Naive B cell (primary cell): ENCODE measurements around the gene UNC13B. TPM values are rescaled to one million over a fixed set of nuclear protein-coding genes. Genes with fewer than 3 reads are reported as not detected.
A peak's percentile ranks its signal among the peaks of the same experiment; 100 is the strongest.

Experiments
- ATAC-seq, 2 donors: fragments of 150-1000 bp; cut with Tn5 transposase; 2 replicates each; pipeline ENCODE4 v1.10.0; 2021; ENCODE audit warnings: low read depth in 2 of 2, mild to moderate bottlenecking in 2 of 2, moderate library complexity in 2 of 2
- DNase-seq: peaks from one replicate; pipeline ENCODE4 v3.0.0; 2022
- H3K27ac Mint-ChIP-seq, 6 donors: one replicate each; pipeline ENCODE4 v1.8.0; 2020 to 2022; ENCODE audit warnings: mild to moderate bottlenecking in 6 of 6, mixed read lengths in 6 of 6, moderate library complexity in 5 of 6, inconsistent platforms in 2 of 6
- H3K27me3 Mint-ChIP-seq, 3 donors: one replicate each; pipeline ENCODE4 v1.8.0; 2021 to 2022; ENCODE audit warnings: mixed read lengths in 3 of 3, mild to moderate bottlenecking in 1 of 3
- H3K36me3 Mint-ChIP-seq, 2 donors: one replicate each; pipeline ENCODE4 v1.8.0; 2020 to 2022; ENCODE audit warnings: mixed read lengths in 2 of 2, inconsistent platforms in 1 of 2, mild to moderate bottlenecking in 1 of 2
- H3K4me1 Mint-ChIP-seq, 3 donors: one replicate each; pipeline ENCODE4 v1.8.0; 2020 to 2022; ENCODE audit warnings: mixed read lengths in 3 of 3, inconsistent platforms in 1 of 3, mild to moderate bottlenecking in 1 of 3, moderate library complexity in 1 of 3
- H3K4me3 Mint-ChIP-seq, 8 donors: one replicate each; pipeline ENCODE4 v1.8.0; 2020 to 2022; ENCODE audit warnings: mild to moderate bottlenecking in 8 of 8, mixed read lengths in 8 of 8, moderate library complexity in 8 of 8, inconsistent platforms in 2 of 8
- H3K9me3 Mint-ChIP-seq, 7 donors: one replicate each; pipeline ENCODE4 v1.8.0; 2020 to 2022; ENCODE audit warnings: mixed read lengths in 7 of 7, mild to moderate bottlenecking in 5 of 7, inconsistent platforms in 2 of 7, moderate library complexity in 1 of 7
- polyA plus RNA-seq, 6 donors: library from polyadenylated mRNA; unstranded; fragments of 300-500 nt; fragmentation: Illumina TruSeq; gene quantifications; one replicate each; pipeline ENCODE4 v1.2.3, GENCODE V29; 2021; ENCODE audit warnings: low read depth in 6 of 6

The UNC13B gene
- polyA plus RNA-seq, 6 donors from 2014 or later = 0.12 TPM; not detected in 5

DNA sequence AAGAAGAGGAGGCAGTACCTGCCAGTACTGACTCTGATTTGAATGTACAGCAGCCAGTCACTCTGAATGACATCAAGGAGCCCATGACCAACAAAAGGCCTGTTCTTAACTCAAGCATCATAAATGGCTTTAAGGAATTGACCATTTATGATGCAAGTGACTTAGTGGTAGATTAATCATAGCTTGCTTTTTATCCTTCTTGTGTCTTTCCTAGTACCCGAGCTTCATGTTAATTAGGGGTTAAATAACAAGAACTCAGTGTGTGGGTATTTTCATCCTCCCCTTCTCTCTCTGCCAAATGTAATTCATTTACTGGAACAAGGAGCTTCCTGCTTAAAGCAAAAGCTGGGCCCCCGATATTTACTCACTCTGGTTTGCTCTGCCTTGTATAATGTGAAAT is 146.5 kb downstream of the UNC13B start:
- ATAC-seq (no peak), DNase-seq (no peak)
- Mint-ChIP-seq H3K27ac (no peak overlapping the region), H3K27me3 (peaks cover 14 to 42% (median 37%) of the 10 kb centered on the region in 3 donors), H3K9me3 (no peaks in the 10 kb centered on the region), H3K4me3 (no peak overlapping the region), H3K4me1 (no peaks in the 10 kb centered on the region), H3K36me3 (no peaks in the 10 kb centered on the region)

- Mint-ChIP-seq H3K4me3 (no peak overlapping the region), H3K27me3 (peaks cover 4 to 30% (median 19%) of the 10 kb centered on the region in 3 donors), H3K9me3 (no peaks in the 10 kb centered on the region), H3K27ac (no peak overlapping the region), H3K4me1 (no peaks in the 10 kb centered on the region), H3K36me3 (no peaks in the 10 kb centered on the region)
- DNase-seq (no peak), ATAC-seq (no peak)
These were observed 150.3 kb downstream of the UNC13B start for GRCh38 chr9:35311891-35312639.

GRCh38 chr9:35313460-35313859 is 151.7 kb downstream of the UNC13B start:
- Mint-ChIP-seq H3K4me3 (no peak overlapping the region), H3K27me3 (peaks cover 4 to 16% (median 7%) of the 10 kb centered on the region in 3 donors), H3K9me3 (peaks cover 0 to 7% (median 3%) of the 10 kb centered on the region in 7 donors), H3K36me3 (no peaks in the 10 kb centered on the region), H3K27ac (no peak overlapping the region), H3K4me1 (no peaks in the 10 kb centered on the region)
- DNase-seq = no peak
- no peak for ATAC-seq

DNA sequence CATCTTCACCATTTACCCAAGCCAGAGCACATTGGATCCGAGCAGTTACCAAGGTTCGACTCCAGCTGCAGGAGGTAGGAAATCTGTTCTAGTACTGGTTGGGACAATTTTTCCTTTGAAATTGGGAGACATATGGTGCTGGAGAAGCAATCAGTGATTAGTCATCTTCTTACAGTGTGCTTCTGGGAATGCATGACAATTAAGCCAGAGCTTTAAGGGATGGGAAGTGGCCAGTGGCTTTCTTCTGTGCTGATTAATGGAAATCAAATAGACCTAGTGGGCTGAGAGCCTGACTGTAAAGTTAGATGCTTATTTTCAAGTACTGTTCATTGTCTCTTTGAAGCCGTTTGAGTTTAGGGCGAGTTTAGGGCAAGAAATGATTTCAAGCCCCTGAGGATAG is 152.1 kb downstream of the UNC13B start:
- ATAC-seq = no peak
- Mint-ChIP-seq H3K36me3 (no peaks in the 10 kb centered on the region), H3K4me3 (no peak overlapping the region), H3K27ac (no peak overlapping the region), H3K4me1 (no peaks in the 10 kb centered on the region), H3K9me3 (peaks cover 0 to 10% (median 4%) of the 10 kb centered on the region in 7 donors), H3K27me3 (peaks cover 4 to 12% (median 7%) of the 10 kb centered on the region in 3 donors)
- DNase-seq = no peak

DNA sequence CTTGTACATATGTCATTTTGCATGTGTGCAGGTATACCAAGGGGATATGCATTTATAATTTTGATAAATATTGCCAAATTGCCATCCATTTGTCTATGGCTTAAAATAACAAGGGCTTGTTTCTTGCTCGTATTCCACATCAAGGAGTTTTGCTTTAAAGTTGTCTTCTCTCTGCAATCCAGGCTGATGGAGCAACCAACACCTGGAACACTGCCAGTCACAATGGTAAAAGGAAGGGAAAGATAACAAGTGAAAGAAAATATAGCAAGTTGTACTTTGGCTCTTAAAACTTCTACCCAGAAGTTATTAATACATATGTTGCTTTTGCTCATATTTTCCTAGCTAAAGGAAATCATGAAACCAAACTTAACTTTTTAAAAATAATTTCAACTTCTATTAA is 156.9 kb downstream of the UNC13B start:
- no peak for DNase-seq
- no peak overlapping the region for H3K27ac Mint-ChIP-seq
- no peak overlapping the region for H3K4me3 Mint-ChIP-seq
- peaks cover 0 to 10% (median 6%) of the 10 kb centered on the region in 3 donors for H3K27me3 Mint-ChIP-seq
- no peaks in the 10 kb centered on the region for H3K36me3 Mint-ChIP-seq
- H3K4me1 Mint-ChIP-seq = peaks cover 5 to 6% (median 6%) of the 10 kb centered on the region in 3 donors
- H3K9me3 Mint-ChIP-seq = peaks cover 0 to 10% (median 4%) of the 10 kb centered on the region in 7 donors
- ATAC-seq = no peak

GRCh38 chr9:35322075-35322885 is 160.5 kb downstream of the UNC13B start:
- Mint-ChIP-seq H3K4me3 (no peak overlapping the region), H3K4me1 (peaks cover 5 to 6% (median 6%) of the 10 kb centered on the region in 3 donors), H3K27me3 (peaks cover 0 to 10% (median 0%) of the 10 kb centered on the region in 3 donors), H3K27ac (no peak overlapping the region), H3K36me3 (no peaks in the 10 kb centered on the region), H3K9me3 (peaks cover 0 to 11% (median 4%) of the 10 kb centered on the region in 7 donors)
- DNase-seq = no peak
- ATAC-seq = no peak

DNA sequence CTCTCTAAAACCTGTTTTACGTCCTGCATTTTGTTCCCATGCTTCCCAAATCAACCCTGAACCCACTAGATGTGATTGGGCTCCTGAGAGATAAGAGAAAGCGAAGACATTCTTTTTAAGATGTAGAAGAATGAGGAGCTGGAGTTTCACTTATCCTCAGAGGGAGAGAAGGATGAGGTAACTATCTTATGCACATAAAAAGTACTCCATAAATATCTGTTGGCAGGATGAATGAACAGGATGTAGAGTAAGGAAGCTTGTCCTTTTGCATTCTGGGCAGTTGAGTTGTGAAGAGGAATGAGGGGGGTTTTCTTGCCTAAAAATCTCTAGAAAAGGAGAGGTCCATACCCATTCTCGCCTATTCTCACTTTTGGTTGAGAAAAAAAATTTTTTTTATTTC is 163.2 kb downstream of the UNC13B start:
- H3K4me3 Mint-ChIP-seq = no peak overlapping the region
- H3K36me3 Mint-ChIP-seq = no peaks in the 10 kb centered on the region
- ATAC-seq = no peak
- DNase-seq = no peak
- peaks cover 0 to 3% (median 0%) of the 10 kb centered on the region in 7 donors for H3K9me3 Mint-ChIP-seq
- peaks cover 0 to 8% (median 6%) of the 10 kb centered on the region in 3 donors for H3K27me3 Mint-ChIP-seq
- peaks cover 5 to 6% (median 6%) of the 10 kb centered on the region in 3 donors for H3K4me1 Mint-ChIP-seq
- no peak overlapping the region for H3K27ac Mint-ChIP-seq

DNA sequence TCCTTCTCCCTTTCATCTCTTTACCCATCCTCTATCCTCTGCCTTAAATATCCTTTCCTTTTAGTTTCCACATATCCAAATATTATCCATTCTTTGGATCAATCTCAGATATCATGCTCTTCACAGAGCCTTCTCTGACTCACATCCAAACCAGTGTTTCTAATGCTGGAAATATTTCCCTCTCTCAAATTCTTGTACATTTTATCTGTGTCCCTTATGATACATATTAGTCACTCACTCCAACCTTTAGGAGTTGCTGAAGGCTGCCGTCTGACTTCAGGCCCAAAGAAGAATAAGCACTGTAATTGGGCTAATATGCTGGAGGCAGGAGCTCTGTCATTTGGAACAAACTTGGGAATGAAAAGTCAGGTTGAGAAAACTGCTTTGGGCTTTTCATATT is 171.7 kb downstream of the UNC13B start:
- H3K4me1 Mint-ChIP-seq = no peaks in the 10 kb centered on the region
- H3K27ac Mint-ChIP-seq = no peak overlapping the region
- DNase-seq = no peak
- H3K27me3 Mint-ChIP-seq = peaks cover 6 to 9% (median 7%) of the 10 kb centered on the region in 3 donors
- no peaks in the 10 kb centered on the region for H3K9me3 Mint-ChIP-seq
- no peak for ATAC-seq
- no peaks in the 10 kb centered on the region for H3K36me3 Mint-ChIP-seq
- no peak overlapping the region for H3K4me3 Mint-ChIP-seq

- DNase-seq (no peak), ATAC-seq (no peak)
- Mint-ChIP-seq H3K27me3 (peaks cover 0 to 9% (median 7%) of the 10 kb centered on the region in 3 donors), H3K36me3 (no peaks in the 10 kb centered on the region), H3K4me3 (no peak overlapping the region), H3K4me1 (no peaks in the 10 kb centered on the region), H3K9me3 (no peaks in the 10 kb centered on the region), H3K27ac (no peak overlapping the region)
These were observed 173.4 kb downstream of the UNC13B start for GRCh38 chr9:35335164-35335563.

DNA sequence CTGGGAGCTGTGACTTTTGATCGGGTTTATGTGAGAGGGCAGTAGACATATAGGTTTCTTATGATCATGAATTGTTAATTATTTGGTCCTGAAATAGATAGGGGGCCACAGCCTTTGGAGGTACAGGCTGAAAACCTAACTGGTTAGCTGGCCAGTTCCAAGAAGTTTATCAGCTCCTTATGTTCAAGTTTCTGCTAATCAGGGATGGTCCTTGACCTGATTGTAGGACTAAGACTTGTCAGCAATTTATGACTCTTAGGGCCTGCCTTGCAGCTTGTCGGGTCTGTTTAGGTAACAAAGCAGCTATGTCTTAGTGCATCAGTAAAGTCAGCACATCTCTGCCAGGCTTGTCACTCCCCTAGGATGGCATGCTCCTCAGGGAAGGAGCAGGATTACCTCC is 176.3 kb downstream of the UNC13B start:
- ATAC-seq = no peak

GRCh38 chr9:35338561-35339274 is 176.9 kb downstream of the UNC13B start:
- ATAC-seq = no peak
- no peak overlapping the region for H3K4me3 Mint-ChIP-seq
- H3K36me3 Mint-ChIP-seq = no peaks in the 10 kb centered on the region

More for the DNA sequence above, 176.3 kb downstream of the UNC13B start:
- Mint-ChIP-seq H3K36me3 (no peaks in the 10 kb centered on the region), H3K4me1 (peaks cover 0 to 6% (median 3%) of the 10 kb centered on the region in 3 donors), H3K9me3 (no peaks in the 10 kb centered on the region), H3K4me3 (no peak overlapping the region), H3K27me3 (peaks cover 4 to 16% (median 8%) of the 10 kb centered on the region in 3 donors), H3K27ac (no peak overlapping the region)
- DNase-seq = no peak

GRCh38 chr9:35340046-35340445 is 178.2 kb downstream of the UNC13B start:
- no peaks in the 10 kb centered on the region for H3K36me3 Mint-ChIP-seq
- H3K4me1 Mint-ChIP-seq = peaks cover 0 to 6% (median 3%) of the 10 kb centered on the region in 3 donors
- no peaks in the 10 kb centered on the region for H3K9me3 Mint-ChIP-seq
- H3K27ac Mint-ChIP-seq = no peak overlapping the region
- no peak for DNase-seq
- H3K27me3 Mint-ChIP-seq = peaks cover 0 to 19% (median 12%) of the 10 kb centered on the region in 3 donors
- H3K4me3 Mint-ChIP-seq = no peak overlapping the region
- ATAC-seq = no peak

More at GRCh38 chr9:35338561-35339274, 176.9 kb downstream of the UNC13B start:
- H3K9me3 Mint-ChIP-seq = no peaks in the 10 kb centered on the region
- no peak for DNase-seq
- peaks cover 0 to 6% (median 3%) of the 10 kb centered on the region in 3 donors for H3K4me1 Mint-ChIP-seq
- H3K27me3 Mint-ChIP-seq = peaks cover 0 to 19% (median 8%) of the 10 kb centered on the region in 3 donors
- H3K27ac Mint-ChIP-seq = no peak overlapping the region

DNA sequence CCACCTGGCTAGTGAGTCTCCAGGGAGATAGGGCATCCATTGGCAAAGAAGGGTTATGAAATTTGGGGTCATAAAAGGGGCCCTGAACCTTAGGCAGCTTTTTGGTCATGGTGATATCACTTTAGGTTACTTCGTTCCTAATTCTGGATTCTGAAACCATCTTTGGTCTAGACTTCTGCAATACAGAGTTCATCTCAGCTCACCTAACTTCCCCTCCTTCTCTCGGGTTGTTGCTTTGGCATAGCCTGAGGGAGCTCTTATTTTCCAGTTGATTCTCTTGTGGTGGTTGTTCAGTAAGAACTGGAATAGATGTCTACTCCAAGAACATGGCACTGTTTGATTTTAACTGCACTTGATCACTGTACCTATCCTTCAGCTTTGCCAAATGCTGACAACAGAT is 179.2 kb downstream of the UNC13B start:
- Mint-ChIP-seq H3K9me3 (no peaks in the 10 kb centered on the region), H3K4me3 (peak overlapping the region in 1 of 8 donors; percentile 44), H3K4me1 (peaks cover 0 to 6% (median 3%) of the 10 kb centered on the region in 3 donors), H3K36me3 (no peaks in the 10 kb centered on the region), H3K27ac (no peak overlapping the region), H3K27me3 (peaks cover 0 to 19% (median 13%) of the 10 kb centered on the region in 3 donors)
- no peak for ATAC-seq
- no peak for DNase-seq
